IPS DF 19.7 (cell line): ENCODE results near the gene CHST11.
"Not testable (repeated sequence)": the region's sequence is repeated elsewhere in the genome, so short reads cannot be mapped to it uniquely, and the experiment has no call there.

Experiments
- DNase-seq: peaks from one replicate; pipeline ENCODE4 v3.0.0-alpha.2; 2013; ENCODE audit warnings: low read depth, low spot score

The CHST11 gene

DNA sequence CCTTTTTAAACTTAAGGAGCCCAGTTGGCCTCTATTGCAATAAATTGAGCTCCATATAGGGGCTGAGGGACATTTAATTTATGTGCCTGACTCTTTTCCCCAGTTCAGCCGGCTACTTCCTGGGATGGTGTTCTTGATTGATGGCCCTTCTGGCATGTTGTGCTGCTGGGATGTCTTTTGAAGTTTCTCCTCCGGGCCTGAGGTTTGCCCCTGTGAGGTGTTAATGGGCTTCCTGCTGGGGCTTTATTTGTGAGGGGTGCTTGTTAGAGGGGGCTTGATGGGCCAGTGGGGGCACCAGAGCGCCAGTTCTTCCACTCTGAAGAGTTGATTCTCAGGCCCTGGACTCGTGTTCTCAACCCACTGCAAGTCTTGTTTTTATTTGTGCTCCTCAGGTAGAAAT is 69.6 kb downstream of the CHST11 start:
- peak; percentile 70 for DNase-seq

DNA sequence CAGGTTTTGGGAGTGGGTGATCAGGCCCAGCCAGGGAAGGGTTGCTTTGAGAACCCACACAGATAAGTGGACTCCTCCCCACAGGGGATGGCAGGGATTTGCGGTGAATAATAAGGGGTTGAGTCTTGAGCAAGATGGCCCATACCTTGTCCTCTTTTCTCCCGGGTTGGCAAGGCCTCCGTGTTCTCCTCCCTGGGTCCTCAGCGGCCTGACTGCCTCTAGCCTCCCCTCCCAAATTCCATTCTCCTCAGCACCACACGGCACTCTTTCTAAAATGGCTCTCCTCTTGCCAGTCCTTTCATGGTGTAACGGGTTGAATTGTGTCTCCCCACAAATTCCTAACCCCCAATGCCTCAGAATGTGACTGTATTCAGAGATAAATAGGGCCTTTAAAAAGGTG is 70.0 kb downstream of the CHST11 start:
- no peak for DNase-seq

DNA sequence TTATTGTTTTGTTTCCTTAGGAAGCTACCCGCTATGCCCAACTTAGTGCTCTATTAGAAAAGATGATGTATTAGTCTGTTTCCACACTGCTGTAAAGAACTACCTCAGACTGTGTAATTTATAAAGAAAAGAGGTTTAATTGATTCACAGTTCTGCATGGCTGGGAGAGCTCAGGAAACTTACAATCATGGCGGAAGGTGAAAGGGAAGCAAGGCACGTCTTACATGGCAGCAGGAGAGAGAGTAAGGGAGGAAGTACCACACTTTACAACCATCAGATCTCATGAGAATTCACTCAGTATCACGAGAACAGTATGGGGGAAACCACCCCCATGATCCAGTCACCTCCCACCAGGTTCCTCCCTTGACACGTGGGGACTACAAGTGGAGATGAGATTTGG is 70.9 kb downstream of the CHST11 start:
- DNase-seq: not testable (repeated sequence)

DNA sequence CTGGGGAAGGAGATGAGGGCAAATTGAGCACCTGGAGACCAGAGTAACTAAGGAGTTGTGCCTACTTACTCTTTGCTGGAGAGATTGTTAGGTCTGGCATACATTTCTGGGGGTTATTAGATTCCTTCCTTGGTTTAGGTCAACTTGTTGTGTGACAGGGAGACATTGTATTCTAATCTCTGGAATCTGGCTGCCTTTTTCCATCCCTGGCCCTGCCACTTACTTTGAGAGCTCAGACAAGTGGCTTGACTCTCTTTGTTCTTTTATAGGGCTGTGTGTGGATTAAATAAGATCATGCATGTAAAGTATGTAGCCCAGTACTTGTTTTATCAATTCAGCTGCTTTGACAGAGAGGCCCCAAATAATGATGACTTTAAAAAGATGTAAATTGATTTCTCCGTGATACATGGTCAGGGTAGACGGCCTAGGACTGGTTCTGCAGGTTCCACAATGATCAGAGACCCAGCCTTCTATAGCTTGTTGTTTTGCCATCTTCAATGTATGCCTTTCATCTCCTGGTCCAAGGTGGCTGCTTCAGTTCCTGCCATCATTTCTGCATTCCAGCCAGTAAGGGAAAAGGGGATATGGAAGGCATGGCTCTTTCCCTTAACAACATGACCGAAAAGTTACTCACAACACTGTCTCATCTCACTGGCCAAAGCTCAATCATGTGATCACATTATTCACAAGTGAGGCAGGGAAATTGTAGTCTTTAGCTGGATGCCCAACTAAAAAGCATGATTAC is 72.6 kb downstream of the CHST11 start:
- DNase-seq: no peak

DNA sequence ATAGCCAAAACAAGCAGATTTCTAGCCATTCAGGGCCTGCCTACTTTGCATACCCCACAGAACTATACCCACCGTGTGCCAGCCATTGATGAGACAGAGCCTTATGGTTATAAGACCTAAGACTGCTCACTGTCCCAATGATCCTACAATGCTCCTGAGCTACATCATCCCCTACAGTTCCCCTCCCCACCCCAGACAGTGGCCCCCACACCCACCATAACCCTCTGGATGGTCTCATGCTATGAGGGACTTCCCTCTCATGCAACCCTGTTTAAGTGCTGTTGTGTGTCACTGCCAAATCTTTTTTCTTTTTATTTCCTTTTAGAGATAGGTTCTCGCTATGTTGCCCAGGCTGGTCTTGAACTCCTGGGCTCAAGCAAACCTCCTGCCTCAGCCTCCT is 75.9 kb downstream of the CHST11 start:
- no peak for DNase-seq

DNA sequence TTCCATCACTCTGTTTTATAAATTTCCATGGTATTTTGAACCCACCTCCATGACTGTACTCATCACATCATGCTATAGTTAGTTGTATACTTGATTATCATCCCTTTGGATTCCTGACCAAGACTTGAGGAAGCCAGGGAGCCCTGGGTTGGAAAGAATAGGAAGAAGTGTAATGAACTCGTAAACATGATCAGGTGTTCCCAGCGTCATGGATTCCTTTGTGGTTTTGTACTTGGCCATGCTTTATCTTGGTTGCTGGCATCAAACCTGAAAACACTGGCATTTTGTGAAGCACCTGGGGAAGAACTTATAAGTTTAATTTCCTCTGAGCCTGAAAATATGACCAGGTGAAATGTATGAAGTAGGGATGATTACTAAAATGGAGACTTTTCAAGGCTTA is 76.4 kb downstream of the CHST11 start:
- no peak for DNase-seq

DNA sequence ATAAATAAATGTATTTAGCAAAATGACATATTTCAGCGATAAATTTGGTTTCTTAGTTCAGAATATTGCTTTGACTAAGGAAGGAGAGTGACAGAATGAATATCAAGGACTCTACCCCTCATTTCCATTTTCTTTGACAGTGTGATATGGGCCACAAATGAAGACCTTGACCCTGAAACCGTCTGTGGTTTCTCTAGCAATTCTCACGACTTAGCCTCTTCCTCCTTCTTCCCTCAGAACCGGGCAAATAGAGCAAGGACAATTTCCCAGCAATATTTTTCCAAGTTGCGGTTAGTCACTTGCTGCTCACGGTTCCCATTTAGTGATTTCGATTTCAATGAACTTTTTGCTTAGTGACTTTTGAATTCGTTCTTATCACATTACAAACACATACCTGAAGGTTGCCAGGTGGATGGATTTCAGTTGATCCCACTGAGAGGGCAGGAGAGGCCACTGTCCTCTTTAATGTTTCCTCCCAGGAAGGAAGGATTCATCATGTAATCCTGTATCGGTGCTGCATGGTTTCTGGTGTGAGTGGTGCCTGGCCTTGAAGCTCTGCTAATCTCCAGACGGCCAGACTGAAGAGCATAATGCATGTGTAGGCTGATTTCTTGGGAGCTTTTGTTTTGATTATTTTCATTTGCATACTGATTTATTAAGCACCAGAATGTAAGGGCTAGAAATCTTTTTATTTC is 77.6 kb downstream of the CHST11 start:
- no peak for DNase-seq

DNA sequence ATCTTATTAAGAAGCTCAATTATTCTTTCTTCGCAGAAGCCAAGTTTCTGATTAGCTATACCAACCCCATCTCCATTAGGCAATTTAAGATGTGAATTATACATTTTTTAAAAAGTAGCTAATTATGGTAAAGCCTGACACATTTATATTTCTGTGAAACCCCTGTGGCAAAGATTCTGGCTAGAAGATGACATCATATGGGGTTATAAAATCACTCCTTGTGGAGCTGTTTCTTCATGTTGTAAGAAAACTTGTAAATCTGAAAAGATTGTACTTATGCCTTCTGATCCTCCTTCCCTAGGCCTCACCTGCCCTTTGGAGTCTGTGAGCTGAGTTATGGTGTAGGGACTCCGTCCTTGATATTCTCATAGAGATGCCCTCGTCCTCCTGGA is 78.1 kb downstream of the CHST11 start:
- DNase-seq: no peak

DNA sequence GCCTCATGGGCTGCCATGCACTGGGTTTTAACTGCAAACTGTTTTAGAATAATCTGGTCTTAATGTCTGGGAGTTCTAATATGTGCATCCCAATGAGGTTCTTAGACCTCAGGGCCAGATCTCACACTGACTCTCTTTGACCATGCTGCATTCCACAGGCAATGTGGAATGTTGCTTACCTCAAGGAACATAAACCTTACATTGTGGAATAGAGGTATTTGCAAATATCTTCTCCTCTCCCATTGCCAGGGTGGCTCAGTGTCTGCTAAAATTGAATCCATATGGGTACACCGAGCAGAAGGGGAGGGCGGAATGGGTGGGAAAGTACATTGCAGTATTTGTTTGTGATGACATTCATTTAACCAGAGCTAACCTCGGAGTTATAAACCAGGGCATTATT is 78.6 kb downstream of the CHST11 start:
- no peak for DNase-seq

DNA sequence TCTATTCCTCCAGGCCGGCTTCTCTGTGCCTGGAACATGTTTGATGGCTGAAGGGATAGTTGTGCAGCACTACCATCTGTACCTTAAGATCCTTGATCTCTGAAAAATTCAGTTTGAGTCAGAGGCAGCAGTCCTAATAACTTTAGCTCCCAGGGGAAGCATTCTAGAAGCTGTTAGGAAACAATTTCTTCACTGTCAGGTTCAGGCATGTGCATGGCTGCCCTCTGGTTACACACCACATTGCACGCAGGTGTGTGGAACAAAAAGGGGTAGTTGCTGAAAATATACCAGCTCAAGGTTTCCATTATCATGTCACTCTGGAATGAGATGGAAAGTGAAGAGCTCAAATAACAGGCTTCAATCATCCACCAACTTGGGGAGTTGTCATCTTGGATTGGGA is 80.1 kb downstream of the CHST11 start:
- DNase-seq: no peak

DNA sequence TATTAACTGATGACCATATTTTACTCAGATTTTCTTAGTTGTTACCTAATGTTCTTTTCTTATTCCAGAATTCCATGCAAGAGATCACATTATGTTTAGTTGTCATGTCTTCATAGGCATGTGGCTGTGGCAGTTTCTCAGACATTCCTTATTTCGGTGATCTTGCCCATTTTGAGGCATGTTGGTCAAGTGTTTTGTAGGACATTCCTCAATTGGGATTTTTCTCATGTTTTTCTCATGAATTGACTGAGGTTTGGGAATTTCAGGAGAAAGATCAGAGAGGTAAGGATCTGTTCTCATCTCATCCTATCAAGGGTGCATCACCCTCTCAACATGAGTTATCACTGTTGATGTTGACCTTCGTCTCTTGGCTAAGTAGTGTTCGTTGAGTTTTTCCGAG is 81.3 kb downstream of the CHST11 start:
- no peak for DNase-seq

DNA sequence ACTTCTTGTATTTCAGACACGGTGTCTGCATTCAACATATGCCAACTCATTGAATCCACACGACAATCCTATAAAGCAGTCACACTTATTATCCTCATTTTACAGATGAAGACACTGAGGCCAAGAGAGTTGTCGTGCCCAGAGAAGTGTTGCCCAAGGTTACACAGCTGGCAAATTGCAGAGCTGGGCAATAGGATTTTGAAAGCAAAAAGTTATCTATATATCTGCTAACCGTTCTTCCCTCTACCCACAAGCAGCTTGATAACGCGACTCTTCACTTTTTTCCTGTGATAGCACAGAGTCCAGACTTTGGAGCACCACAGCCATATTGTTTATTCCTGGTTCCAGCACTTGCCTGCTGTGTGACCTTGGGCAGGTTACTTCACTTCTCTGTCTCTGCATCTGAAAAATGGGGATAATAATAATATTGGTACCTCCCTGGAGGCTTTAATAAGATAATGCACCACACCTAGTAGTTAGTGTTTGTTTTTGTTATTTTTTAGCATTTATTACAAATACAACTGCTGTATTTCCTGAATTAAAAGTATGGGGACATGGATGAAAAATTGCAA is 82.2 kb downstream of the CHST11 start:
- no peak for DNase-seq

DNA sequence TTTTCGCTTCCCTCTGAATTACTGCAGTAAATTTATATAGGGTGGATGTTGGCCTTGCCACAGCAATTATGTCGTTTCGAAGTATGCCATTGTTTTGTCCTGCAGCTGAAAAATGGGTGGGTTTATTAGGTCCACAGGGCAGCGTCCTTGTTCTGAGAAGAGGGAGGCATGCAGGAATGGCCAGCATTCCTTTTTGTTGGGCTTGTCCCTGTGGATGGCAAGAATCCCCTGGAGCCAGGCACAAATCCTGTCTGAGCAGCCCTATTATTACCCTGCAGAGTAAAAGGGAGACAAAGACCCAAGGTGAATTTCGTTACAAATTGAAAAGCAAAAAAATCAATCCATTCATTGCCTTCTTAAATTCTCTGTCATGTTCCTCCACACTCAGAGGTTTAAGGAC is 88.1 kb downstream of the CHST11 start:
- no peak for DNase-seq

DNA sequence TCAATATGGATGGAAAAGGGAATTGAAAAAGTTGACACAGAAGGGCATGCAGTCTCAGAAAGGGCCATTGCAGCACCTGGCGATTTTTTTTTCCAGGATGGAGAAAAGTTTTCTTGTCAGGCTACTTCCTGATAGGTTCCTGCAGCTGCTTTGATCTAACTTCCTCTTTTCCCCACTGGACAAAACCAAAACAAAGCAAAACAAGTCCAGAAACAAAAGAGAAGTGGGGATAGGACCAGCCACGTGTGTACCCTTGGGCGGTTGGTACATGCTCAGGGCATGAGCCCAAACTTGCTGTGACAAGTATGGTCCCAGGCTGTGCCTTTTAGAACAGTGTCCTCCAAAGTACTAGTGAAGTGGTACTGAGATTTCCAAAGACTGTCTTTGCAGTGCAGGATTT is 89.8 kb downstream of the CHST11 start:
- DNase-seq: no peak

DNA sequence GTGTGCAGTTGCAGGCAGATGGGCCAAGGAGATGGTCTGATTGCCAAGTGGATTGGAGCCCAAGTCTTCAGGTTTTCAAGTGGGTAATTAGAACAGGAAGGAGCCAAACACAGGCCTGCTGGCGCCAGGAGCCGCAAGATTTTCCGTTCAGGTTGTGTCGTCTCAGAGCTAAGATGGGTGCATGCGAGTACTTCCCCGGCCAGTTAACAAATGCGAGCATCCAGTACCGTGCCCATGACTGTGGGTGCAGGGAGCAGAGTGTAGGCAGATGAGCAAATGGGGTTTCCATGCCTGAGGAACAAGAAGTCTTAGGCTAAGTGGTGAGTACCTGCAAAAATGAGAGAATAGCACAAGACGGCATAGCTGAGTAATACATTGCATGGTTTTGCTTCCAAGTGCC is 90.5 kb downstream of the CHST11 start:
- no peak for DNase-seq

DNA sequence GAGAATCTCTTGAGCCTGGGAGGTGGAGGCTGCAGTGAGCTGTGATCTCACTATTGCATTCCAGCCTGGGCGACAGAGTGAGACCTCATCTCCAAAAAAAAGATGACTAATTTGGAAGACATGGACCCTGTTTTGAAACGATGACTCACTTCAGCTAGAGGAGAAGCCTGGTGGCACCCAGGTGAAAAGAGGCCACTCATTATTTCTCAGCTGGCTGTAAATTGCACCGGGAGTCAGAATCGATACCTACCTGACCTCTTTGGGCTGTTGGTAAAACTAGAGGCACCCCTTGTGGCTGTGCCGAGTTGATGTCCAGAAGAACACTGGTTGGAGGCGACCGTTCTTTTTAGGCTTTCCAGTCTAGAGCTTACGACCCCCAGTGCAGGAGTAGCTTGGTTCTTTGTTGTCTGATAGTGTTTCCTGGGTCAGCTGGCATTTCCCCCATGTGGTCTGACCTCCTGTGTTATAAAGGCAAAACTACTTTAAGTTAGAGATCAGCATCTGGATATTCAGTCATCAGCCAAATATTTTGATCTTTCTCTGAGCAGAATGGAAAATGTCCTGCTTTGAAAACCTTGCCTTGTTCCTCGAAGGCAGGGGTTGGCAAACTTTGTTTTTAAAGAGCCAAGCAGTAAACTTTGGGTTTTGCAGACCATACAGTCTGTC is 93.2 kb downstream of the CHST11 start:
- no peak for DNase-seq

DNA sequence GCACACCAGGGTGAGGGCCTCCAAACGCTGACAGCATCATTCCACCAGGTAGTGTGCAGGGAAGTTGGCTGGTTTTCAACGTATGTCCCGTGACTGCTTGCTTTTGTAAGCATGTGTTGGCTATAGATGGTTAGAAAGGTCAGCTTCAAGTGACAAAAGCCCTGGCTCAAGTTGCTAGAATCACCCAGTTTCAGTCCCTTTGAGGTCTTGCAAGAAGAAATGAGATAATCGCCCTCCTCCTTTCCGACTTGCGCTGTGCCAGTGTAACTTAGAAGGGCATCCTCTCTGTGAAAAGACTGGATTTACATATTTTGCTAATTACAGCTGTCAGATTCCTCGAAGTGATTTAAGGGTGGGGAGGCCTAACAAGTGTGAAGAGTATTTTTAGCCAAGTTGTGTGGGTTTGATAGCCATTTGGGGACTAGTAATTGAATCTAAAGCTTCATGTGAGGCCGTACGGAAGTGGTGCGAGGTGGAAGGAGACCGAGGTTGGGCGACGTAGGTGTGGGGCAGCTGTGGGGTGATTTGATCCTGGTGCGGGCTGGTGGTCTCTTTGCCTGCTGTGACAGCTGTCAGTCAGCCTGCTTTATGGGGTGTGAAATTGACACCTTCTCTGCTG is 94.7 kb downstream of the CHST11 start:
- DNase-seq: no peak

DNA sequence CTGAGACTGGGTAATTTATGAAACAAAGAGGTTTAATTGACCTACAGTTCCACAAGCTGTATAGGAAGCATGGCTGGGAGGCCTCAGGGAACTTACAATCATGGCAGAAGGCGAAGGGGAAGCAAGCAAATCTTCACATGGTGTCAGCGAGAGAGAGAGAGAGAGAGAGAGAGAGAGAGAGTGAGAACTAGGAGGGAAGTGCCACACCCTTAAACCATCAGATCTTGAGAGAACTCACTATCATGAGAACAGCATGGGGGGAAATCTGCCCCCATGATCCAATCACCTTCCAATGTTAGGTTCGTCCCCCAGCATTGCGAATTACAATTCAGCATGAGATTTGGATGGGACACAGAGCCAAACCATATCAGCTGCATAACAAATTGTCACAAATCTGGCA is 96.7 kb downstream of the CHST11 start:
- DNase-seq: no peak

DNA sequence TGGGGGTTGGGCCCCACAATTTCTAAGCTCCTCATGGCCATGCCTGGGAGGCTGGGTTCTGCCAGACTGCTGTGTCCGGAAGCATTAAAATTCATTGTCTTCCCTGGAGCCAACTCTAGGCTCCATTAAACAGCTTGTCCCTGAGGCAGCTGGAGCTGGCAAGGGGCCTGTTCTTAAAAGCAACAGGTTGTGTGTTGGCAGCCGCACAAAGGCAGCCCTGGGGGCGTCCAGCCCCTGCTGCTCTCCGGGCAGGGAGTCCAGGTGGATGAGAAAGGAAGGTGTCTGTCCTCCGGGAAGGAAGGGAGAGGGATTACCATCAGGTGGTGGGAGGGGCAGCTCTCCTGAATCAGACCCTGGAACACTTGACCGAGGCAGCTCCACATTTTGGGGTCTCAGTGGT is 98.9 kb downstream of the CHST11 start:
- DNase-seq: no peak

DNA sequence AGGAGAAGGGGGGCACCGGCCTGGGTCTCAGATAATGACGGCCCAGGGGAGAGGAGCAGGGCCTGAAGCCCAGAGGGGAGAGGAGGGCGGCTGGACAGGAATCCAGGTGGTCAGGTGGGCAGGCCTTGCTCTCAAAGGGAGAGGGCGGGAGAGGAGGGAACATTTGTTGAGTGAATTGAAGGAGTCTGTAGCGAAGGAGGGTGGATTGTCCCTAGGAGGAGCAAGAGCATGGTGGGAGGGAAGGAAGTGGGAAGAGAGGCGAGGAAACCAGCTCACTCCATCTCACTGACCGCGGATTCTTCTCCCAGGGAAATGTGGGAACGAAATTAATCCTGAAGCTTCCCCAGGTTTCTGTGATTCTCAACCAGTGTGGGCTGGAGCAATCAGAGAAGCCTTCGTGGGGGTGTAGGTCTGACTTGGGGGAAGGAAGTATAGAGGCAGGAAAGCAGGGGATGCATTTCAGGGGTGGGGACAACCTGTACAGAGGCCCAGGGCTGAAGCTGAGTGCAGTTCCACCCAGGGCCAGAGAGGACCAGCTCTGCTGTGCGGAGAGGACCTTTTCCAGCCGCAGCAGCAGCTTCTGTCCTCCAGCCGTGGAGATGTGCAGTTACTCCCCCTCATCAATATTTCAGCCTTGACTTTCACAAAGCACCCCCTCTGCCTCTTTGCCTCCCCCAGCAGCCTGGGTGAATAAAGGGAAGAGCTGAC is 100.9 kb downstream of the CHST11 start:
- DNase-seq: no peak

DNA sequence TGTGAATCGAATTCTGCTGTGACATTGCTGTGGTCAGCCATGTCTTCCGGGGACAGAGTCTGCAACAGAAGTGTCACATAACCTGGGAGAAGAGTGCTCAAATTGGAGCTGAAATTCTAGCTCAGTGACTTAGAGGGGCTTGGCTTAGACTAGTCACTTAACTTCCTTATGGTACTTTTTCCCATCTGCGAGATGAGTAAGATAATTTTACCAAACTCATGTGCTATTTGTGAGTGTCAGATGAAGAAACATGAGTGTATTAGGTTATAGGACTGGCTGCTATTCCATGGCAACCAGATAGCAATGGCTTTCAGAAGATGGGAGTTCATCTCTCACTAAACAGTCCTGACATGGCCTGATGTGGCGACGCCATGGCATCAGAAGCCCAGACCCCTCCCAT is 104.1 kb downstream of the CHST11 start:
- no peak for DNase-seq

DNA sequence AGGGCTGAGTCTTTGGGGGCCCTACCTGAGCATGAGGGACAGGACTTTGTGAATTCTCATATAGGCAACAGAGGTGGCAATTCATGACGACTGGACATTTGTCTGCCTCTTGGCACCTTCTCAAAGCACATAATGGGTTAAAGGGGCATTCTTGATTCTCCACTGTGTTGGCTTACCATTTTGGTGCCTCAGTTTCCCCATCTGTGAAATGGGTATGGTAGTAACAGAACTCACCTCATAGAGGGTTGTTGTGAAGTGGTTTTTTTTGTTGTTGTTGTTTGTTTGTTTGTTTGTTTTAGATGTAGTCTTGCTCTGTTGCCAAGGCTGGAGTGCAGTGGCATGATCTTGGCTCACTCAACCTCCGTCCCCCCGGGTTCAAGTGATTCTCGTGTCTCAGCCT is 106.0 kb downstream of the CHST11 start:
- DNase-seq: no peak
